Skeletal muscle tissue (tissue), 4 donors: ENCODE results near the gene RPL18A. TPM values are rescaled to one million over a fixed set of nuclear protein-coding genes. Genes with fewer than 3 reads are reported as not detected.
"Not testable (repeated sequence)": the region's sequence is repeated elsewhere in the genome, so short reads cannot be mapped to it uniquely, and the experiment has no call there.

Experiments
- H3K27ac ChIP-seq: one replicate; pipeline ENCODE4 v1.7.0; 2013; ENCODE audit warnings: mild to moderate bottlenecking, low read depth, low read length, inconsistent platforms
- H3K27me3 ChIP-seq, 3 donors: one replicate each; pipeline ENCODE4 v1.7.0; 2013; ENCODE audit warnings: low read length in 3 of 3; ENCODE audit not compliant: control insufficient read depth in 3 of 3, insufficient read depth in 3 of 3
- H3K36me3 ChIP-seq, 3 donors: one replicate each; pipeline ENCODE4 v1.7.0; 2013; ENCODE audit warnings: low read length in 3 of 3; ENCODE audit not compliant: control insufficient read depth in 3 of 3, insufficient read depth in 3 of 3
- H3K4me1 ChIP-seq, 3 donors: one replicate each; pipeline ENCODE4 v1.7.0; 2013; ENCODE audit warnings: low read length in 3 of 3, mild to moderate bottlenecking in 3 of 3; ENCODE audit not compliant: control insufficient read depth in 3 of 3, insufficient read depth in 3 of 3
- H3K4me3 ChIP-seq, 3 donors: one replicate each; pipeline ENCODE4 v1.7.0; 2013; ENCODE audit warnings: low read length in 3 of 3
- H3K9ac ChIP-seq, 3 donors: one replicate each; pipeline ENCODE4 v1.7.0; 2013; ENCODE audit warnings: low read length in 3 of 3, mild to moderate bottlenecking in 3 of 3, moderate library complexity in 2 of 3, low read depth in 1 of 3
- H3K9me3 ChIP-seq, 3 donors: one replicate each; pipeline ENCODE4 v1.7.0; 2013; ENCODE audit warnings: low read length in 3 of 3; ENCODE audit not compliant: control insufficient read depth in 3 of 3
- total RNA-seq: library from RNA; depleted of rRNA; stranded (reverse); fragments of >200 nt; gene quantifications from one replicate; pipeline ENCODE4 v1.2.3, GENCODE V29; 2014
- donor health status: Osteomylitis.

The RPL18A gene
- total RNA-seq, 1 donor from 2014 or later = 1,370 TPM

GRCh38 chr19:17874758-17875135 is 15.0 kb downstream of the RPL18A start:
- Histone ChIP-seq H3K9ac (no peak overlapping the region), H3K4me1 (peaks cover 0 to 6% (median 0%) of the 10 kb centered on the region in 3 donors), H3K36me3 (no peaks in the 10 kb centered on the region), H3K4me3 (no peak overlapping the region), H3K27ac (no peak overlapping the region), H3K27me3 (peaks cover 55 to 63% (median 57%) of the 10 kb centered on the region in 3 donors), H3K9me3 (no peaks in the 10 kb centered on the region)

DNA sequence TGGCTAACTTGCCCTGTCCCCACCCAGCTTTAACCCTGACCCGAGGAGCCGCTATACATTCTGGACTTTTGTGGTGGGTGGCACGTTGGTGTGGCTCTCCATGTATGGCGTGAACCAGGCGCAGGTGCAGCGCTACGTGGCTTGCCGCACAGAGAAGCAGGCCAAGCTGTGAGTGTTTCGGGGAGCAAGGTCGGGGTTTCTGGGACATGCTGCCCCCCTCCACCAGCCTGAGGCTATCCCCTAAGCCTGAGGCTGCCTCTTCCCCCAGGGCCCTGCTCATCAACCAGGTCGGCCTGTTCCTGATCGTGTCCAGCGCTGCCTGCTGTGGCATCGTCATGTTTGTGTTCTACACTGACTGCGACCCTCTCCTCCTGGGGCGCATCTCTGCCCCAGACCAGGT is 18.0 kb downstream of the RPL18A start:
- peaks cover 29 to 45% (median 29%) of the 10 kb centered on the region in 3 donors for H3K27me3 ChIP-seq
- no peak overlapping the region for H3K4me3 ChIP-seq
- H3K9me3 ChIP-seq = no peaks in the 10 kb centered on the region
- H3K36me3 ChIP-seq = no peaks in the 10 kb centered on the region
- no peaks in the 10 kb centered on the region for H3K4me1 ChIP-seq
- no peak overlapping the region for H3K9ac ChIP-seq
- no peak overlapping the region for H3K27ac ChIP-seq

DNA sequence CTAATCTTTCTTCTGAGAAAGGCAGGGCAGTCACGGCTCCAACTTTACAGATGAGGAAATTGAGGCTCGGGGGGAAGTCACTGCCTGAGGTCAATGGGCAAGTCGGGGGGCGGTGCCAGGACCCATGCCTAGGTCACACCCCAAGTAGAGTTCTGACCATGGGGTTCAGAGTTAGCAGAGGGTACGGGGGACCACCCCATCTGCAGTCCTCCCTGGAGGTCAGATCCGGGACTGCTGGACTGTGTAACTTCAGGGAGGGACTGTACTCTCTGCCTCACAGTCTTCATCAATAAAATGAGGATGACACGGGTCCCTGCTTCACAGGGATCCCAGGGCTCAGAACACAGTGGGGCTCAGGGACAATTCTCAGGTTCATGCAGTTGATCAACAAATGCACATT is 19.8 kb downstream of the RPL18A start:
- Histone ChIP-seq H3K9me3 (no peaks in the 10 kb centered on the region), H3K27me3 (peaks cover 14 to 29% (median 15%) of the 10 kb centered on the region in 3 donors), H3K9ac (no peak overlapping the region), H3K27ac (no peak overlapping the region), H3K36me3 (no peaks in the 10 kb centered on the region), H3K4me1 (no peaks in the 10 kb centered on the region), H3K4me3 (no peak overlapping the region)

- no peaks in the 10 kb centered on the region for H3K4me1 ChIP-seq
- no peak overlapping the region for H3K27ac ChIP-seq
- H3K4me3 ChIP-seq = no peak overlapping the region
- H3K36me3 ChIP-seq = no peaks in the 10 kb centered on the region
- H3K9ac ChIP-seq = no peak overlapping the region
- H3K9me3 ChIP-seq = no peaks in the 10 kb centered on the region
- peaks cover 8 to 18% (median 9%) of the 10 kb centered on the region in 3 donors for H3K27me3 ChIP-seq
These were observed 22.0 kb downstream of the RPL18A start for GRCh38 chr19:17881701-17882100.

GRCh38 chr19:17883627-17884410 is 24.1 kb downstream of the RPL18A start:
- Histone ChIP-seq H3K9me3 (no peaks in the 10 kb centered on the region), H3K4me3 (no peak overlapping the region), H3K36me3 (no peaks in the 10 kb centered on the region), H3K27ac (no peak overlapping the region), H3K9ac (no peak overlapping the region), H3K4me1 (no peaks in the 10 kb centered on the region), H3K27me3 (peaks cover 3 to 12% (median 5%) of the 10 kb centered on the region in 3 donors)

DNA sequence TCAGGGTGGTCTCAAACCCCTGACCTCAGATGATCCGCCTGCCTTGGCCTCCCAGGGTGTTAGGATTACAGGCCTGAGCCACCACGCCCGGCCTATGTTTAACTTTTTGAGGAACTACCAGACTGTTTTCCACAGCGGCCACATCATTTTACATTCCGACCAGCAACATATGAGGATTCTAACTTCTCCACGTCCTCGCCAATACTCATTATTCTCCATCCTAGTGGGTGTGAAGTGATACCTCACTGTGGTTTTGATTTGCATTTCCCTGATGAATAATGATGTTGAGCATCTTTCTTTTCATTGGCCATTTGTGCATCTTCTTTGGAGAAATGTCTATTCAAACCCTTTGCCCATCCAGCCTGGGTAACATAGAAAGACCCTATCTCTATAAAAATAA is 26.8 kb downstream of the RPL18A start:
- H3K9me3 ChIP-seq = no peaks in the 10 kb centered on the region
- H3K36me3 ChIP-seq = no peaks in the 10 kb centered on the region
- H3K27me3 ChIP-seq = peaks cover 0 to 5% (median 5%) of the 10 kb centered on the region in 3 donors

DNA sequence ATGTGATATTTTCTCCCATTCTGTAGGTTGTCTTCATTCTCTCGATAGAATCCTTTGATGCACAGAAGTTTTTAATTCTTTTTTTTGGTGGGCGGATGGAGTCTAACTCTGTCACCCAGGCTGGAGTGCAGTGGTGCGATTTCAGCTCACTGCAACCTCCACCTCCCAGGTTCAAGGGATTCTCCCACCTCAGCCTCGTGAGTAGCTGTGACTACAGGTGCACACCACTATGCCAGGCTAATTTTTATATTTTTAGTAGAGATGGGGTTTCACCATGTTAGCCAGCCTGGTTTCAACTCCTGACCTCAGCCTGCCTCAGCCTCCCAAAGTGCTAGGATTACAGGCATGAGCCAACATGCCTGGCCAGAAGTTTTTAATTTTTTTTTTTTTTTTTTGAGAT is 27.5 kb downstream of the RPL18A start:
- not testable (repeated sequence) for H3K4me3 ChIP-seq, H3K36me3 ChIP-seq, H3K27ac ChIP-seq, H3K27me3 ChIP-seq, H3K4me1 ChIP-seq, H3K9me3 ChIP-seq, H3K9ac ChIP-seq

More for the DNA sequence above, 26.8 kb downstream of the RPL18A start:
- H3K9ac ChIP-seq = no peak overlapping the region
- no peak overlapping the region for H3K27ac ChIP-seq
- H3K4me3 ChIP-seq = no peak overlapping the region
- no peaks in the 10 kb centered on the region for H3K4me1 ChIP-seq

- Histone ChIP-seq H3K27ac (no peak overlapping the region), H3K4me1 (no peaks in the 10 kb centered on the region), H3K4me3 (no peak overlapping the region), H3K27me3 (peaks cover 0 to 5% (median 4%) of the 10 kb centered on the region in 3 donors), H3K9ac (no peak overlapping the region), H3K36me3 (no peaks in the 10 kb centered on the region), H3K9me3 (no peaks in the 10 kb centered on the region)
These were observed 28.6 kb downstream of the RPL18A start for GRCh38 chr19:17888260-17888659.

DNA sequence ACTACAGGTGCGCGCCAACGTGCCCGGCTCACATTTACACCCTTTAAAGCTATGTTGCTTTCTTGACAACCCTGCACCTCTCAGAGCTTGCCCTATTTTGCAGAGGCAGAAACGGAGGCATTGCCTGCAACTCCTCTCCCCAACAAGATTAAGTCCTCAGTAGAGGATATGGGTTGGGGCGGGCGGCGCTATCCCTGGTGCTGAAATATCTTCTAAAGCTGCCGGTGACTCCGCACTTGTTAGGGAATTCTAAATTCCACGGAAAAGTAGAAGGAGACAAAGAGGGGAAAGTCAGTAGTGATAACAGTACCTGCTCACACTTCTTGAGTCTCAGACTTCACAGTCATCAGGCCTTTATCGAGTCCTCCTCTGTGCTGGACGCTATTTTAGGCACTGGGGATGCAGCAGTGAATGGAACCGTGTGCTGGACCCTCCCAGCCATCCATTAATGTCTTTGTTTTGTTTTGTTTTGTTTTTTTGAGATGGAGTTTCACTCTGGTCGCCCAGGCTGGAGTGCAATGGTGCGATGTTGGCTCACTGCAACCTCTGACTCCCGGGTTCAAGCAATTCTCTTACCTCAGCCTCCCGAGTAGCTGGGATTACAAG is 30.0 kb downstream of the RPL18A start:
- Histone ChIP-seq H3K4me1 (no peaks in the 10 kb centered on the region), H3K4me3 (no peak overlapping the region), H3K27ac (no peak overlapping the region), H3K27me3 (peaks cover 0 to 10% (median 5%) of the 10 kb centered on the region in 3 donors), H3K36me3 (no peaks in the 10 kb centered on the region), H3K9ac (no peak overlapping the region), H3K9me3 (no peaks in the 10 kb centered on the region)

GRCh38 chr19:17893766-17894165 is 34.1 kb downstream of the RPL18A start:
- Histone ChIP-seq H3K27ac (no peak overlapping the region), H3K4me1 (no peaks in the 10 kb centered on the region), H3K27me3 (peaks cover 0 to 12% (median 6%) of the 10 kb centered on the region in 3 donors), H3K9me3 (no peaks in the 10 kb centered on the region), H3K36me3 (no peaks in the 10 kb centered on the region), H3K4me3 (no peak overlapping the region), H3K9ac (no peak overlapping the region)
